Endodermal cell (in vitro differentiated cells): Measurements from ENCODE around the gene MAP3K9. TPM values are rescaled to one million over a fixed set of nuclear protein-coding genes. Genes with fewer than 3 reads are reported as not detected.
A peak's percentile ranks its signal among the peaks of the same experiment; 100 is the strongest.

Experiments
- DNase-seq: peaks from one replicate; pipeline ENCODE4 v3.0.0-alpha.2; 2017
- H3K27ac ChIP-seq: 2 replicates; pipeline ENCODE4 v1.5.1; 2013; ENCODE audit warnings: mild to moderate bottlenecking, low read depth, low read length, moderate library complexity
- H3K27me3 ChIP-seq: 2 replicates; pipeline ENCODE4 v1.6.1; 2013; ENCODE audit warnings: mild to moderate bottlenecking, low read length, moderate library complexity; ENCODE audit not compliant: insufficient read depth, control insufficient read depth, poor library complexity, severe bottlenecking
- H3K36me3 ChIP-seq: 2 replicates; pipeline ENCODE4 v1.7.0; 2013; ENCODE audit warnings: mild to moderate bottlenecking, low read length, moderate library complexity; ENCODE audit not compliant: control insufficient read depth, insufficient read depth
- H3K4me1 ChIP-seq: one replicate; pipeline ENCODE4 v1.7.0; 2013; ENCODE audit warnings: low read length; ENCODE audit not compliant: control insufficient read depth, insufficient read depth
- H3K4me3 ChIP-seq: 2 replicates; pipeline ENCODE4 v1.5.1; 2013; ENCODE audit warnings: mild to moderate bottlenecking, low read length, moderate library complexity
- H3K9ac ChIP-seq: 2 replicates; pipeline ENCODE4 v1.6.1; 2013; ENCODE audit warnings: mild to moderate bottlenecking, low read length, moderate library complexity; ENCODE audit not compliant: poor library complexity, severe bottlenecking; ENCODE audit errors: extremely low read depth
- H3K9me3 ChIP-seq: 2 replicates; pipeline ENCODE4 v1.6.1; 2013; ENCODE audit warnings: mild to moderate bottlenecking, low read length, moderate library complexity; ENCODE audit not compliant: control insufficient read depth
- H3K27ac Mint-ChIP-seq: 2 replicates; pipeline ENCODE4 v1.8.0; 2020; ENCODE audit warnings: mixed read lengths
- H3K27me3 Mint-ChIP-seq: 2 replicates; pipeline ENCODE4 v1.8.0; 2021; ENCODE audit warnings: mild to moderate bottlenecking, mixed read lengths; ENCODE audit not compliant: insufficient read depth
- H3K36me3 Mint-ChIP-seq: 2 replicates; pipeline ENCODE4 v1.8.0; 2020; ENCODE audit warnings: low read depth, mixed read lengths
- H3K4me1 Mint-ChIP-seq: 2 replicates; pipeline ENCODE4 v1.8.0; 2020; ENCODE audit warnings: mixed read lengths
- H3K4me3 Mint-ChIP-seq: 2 replicates; pipeline ENCODE4 v1.8.0; 2020; ENCODE audit warnings: mild to moderate bottlenecking, moderate library complexity, mixed read lengths
- H3K9me3 Mint-ChIP-seq: 2 replicates; pipeline ENCODE4 v1.8.0; 2020; ENCODE audit warnings: mild to moderate bottlenecking, mixed read lengths
- CTCF ChIP-seq: fragments of 200-600 bp; sonication (generic); conservative IDR thresholded peaks from 2 replicates; pipeline ENCODE4 v1.5.0; 2021; ENCODE audit warnings: antibody characterized with exemption, mild to moderate bottlenecking
- WGBS, 2 experiments: methylation state at CpG; one replicate each; pipeline versions ENCODE4 v1.1.5 to v1.1.7; 2013; ENCODE audit warnings: missing lambda C conversion rate in 2 of 2, mixed read lengths in 1 of 2; ENCODE audit not compliant: insufficient coverage in 1 of 2, insufficient read length in 1 of 2; 5-methylcytosine and 5-hydroxymethylcytosine counted together
- total RNA-seq, 2 donors: library from RNA; stranded (reverse); fragmentation: NEBNext Ultra II Directional in 1 of 2; extraction: Animal tissue kit (Norgen Biotek cat#: 25700) in 1 of 2; gene quantifications; 2 replicates in 1 of 2; 3 replicates in 1 of 2; pipeline ENCODE4 v1.2.1, GENCODE V29; 2021

MAP3K9 gene
- total RNA-seq, 2 donors from 2014 or later = 34.1 to 38.5 TPM

- Histone ChIP-seq H3K4me3 (no peak overlapping the region), H3K9ac (no peak overlapping the region), H3K27ac (no peak overlapping the region), H3K27me3 (no peaks in the 10 kb centered on the region), H3K36me3 (no peaks in the 10 kb centered on the region), H3K9me3 (no peaks in the 10 kb centered on the region), H3K4me1 (peaks cover 4% of the 10 kb centered on the region)
- peaks cover 7% of the 10 kb centered on the region for H3K4me1 Mint-ChIP-seq
- H3K9me3 Mint-ChIP-seq = no peaks in the 10 kb centered on the region
- H3K27me3 Mint-ChIP-seq = peaks cover 33% of the 10 kb centered on the region
- H3K4me3 Mint-ChIP-seq = no peak overlapping the region
- H3K36me3 Mint-ChIP-seq = no peaks in the 10 kb centered on the region
- no peak overlapping the region for H3K27ac Mint-ChIP-seq
- no peak for TF ChIP-seq CTCF
- WGBS, 2 experiments = 88 to 100% methylated on average over 3 to 6 of the region's 6 CpGs
- DNase-seq = no peak
These were observed 18.4 kb upstream of the MAP3K9 start for GRCh38 chr14:70827752-70828151.

GRCh38 chr14:70827347-70827746, 18.0 kb upstream of the MAP3K9 start:
- no peaks in the 10 kb centered on the region for H3K36me3 ChIP-seq
- H3K36me3 Mint-ChIP-seq = no peaks in the 10 kb centered on the region
- no peak overlapping the region for H3K9ac ChIP-seq
- H3K9me3 Mint-ChIP-seq = no peaks in the 10 kb centered on the region
- peaks cover 4% of the 10 kb centered on the region for H3K4me1 ChIP-seq
- no peaks in the 10 kb centered on the region for H3K9me3 ChIP-seq
- no peak overlapping the region for H3K4me3 Mint-ChIP-seq
- peaks cover 8% of the 10 kb centered on the region for H3K4me1 Mint-ChIP-seq
- H3K27me3 ChIP-seq = no peaks in the 10 kb centered on the region
- no peak for DNase-seq
- no peak overlapping the region for H3K27ac ChIP-seq
- H3K4me3 ChIP-seq = no peak overlapping the region
- no peak overlapping the region for H3K27ac Mint-ChIP-seq
- H3K27me3 Mint-ChIP-seq = peaks cover 31% of the 10 kb centered on the region
- peak; percentile 18 for TF ChIP-seq CTCF

- H3K27me3 ChIP-seq = peaks cover 17% of the 10 kb centered on the region
- DNase-seq = no peak
- peak overlapping the region; percentile 90 for H3K4me3 ChIP-seq
- TF ChIP-seq CTCF = no peak
- 46% methylated on average over 4 of the region's 4 CpGs; no CpG with 5 or more reads in 1 of the 2 experiments for WGBS, 2 experiments
- H3K27me3 Mint-ChIP-seq = peaks cover 56% of the 10 kb centered on the region
- no peak overlapping the region for H3K27ac ChIP-seq
- H3K4me3 Mint-ChIP-seq = peak overlapping the region; percentile 70
- H3K36me3 ChIP-seq = no peaks in the 10 kb centered on the region
- H3K9me3 Mint-ChIP-seq = peaks cover 2% of the 10 kb centered on the region
- no peaks in the 10 kb centered on the region for H3K36me3 Mint-ChIP-seq
- no peak overlapping the region for H3K9ac ChIP-seq
- H3K9me3 ChIP-seq = no peaks in the 10 kb centered on the region
- H3K4me1 Mint-ChIP-seq = peaks cover 9% of the 10 kb centered on the region
- H3K4me1 ChIP-seq = peaks cover 4% of the 10 kb centered on the region
- H3K27ac Mint-ChIP-seq = no peak overlapping the region
These were observed 14.0 kb upstream of the MAP3K9 start for GRCh38 chr14:70823281-70823680.
